GM21423 (cell line): ENCODE data around the gene GTF2H3.
A peak's percentile ranks its signal among the peaks of the same experiment; 100 is the strongest.
"Not testable (repeated sequence)": the region's sequence is repeated elsewhere in the genome, so short reads cannot be mapped to it uniquely, and the experiment has no call there.

Source experiments
- ATAC-seq: cut with Tn5 transposase; IDR thresholded peaks from one replicate; pipeline ENCODE4 v1.9.1; 2021; ENCODE audit warnings: mild to moderate bottlenecking, moderate library complexity; ENCODE audit not compliant: unreplicated experiment

GTF2H3 gene

GRCh38 chr12:123633379-123634141 lies at the start of gene GTF2H3, which contains the start of gene EIF2B1:
GTF2H3 (plus strand) TSS chr12:123633829; CDS start chr12:123633860, 31 bp downstream.
EIF2B1 (minus strand) TSS chr12:123633686; CDS start chr12:123633557, 129 bp downstream.
- peak; percentile 96 for ATAC-seq

DNA sequence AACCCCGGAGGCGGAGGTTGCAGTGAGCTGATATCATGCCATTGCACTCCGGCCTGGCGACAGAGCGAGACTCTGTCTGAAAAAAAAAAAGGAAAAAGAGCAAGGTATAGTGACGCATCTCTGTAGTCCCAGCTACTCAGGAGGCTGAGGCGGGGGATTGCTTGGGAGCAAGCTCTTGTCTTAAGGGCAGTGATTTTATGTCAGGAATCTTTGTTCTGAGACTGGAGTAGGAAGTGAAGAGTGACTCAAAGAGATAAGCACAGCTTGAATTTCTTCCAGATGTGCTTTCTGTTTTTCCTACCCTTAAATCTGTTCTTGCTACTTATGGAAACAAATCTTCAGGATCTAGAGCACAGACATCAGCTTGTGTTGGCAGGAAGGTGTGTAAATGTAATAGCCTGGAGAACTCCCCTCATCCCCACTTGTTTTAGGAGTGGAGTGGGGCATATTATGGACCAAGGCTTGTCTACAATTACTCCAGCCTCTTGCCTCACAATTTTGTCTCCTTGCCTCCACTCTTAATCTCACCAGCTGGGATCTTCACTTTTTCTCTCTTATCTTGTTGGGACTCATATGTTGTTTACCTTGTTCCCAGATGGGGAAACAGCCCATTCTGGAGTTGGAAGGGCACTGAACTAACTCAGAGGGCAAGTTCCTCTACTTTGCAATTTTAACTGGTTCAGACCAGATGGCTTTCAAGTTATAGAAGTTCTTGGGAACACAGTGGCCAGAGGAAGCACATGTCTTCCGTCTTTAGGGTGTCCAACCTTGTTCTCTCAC lies 41.7 kb upstream of the GTF2H3 start:
- ATAC-seq, result no peak

- no peak for ATAC-seq
These were observed 37.9 kb upstream of the GTF2H3 start for GRCh38 chr12:123595729-123596128.

- ATAC-seq, result no peak
These were observed 36.5 kb upstream of the GTF2H3 start for GRCh38 chr12:123597100-123597499.

DNA sequence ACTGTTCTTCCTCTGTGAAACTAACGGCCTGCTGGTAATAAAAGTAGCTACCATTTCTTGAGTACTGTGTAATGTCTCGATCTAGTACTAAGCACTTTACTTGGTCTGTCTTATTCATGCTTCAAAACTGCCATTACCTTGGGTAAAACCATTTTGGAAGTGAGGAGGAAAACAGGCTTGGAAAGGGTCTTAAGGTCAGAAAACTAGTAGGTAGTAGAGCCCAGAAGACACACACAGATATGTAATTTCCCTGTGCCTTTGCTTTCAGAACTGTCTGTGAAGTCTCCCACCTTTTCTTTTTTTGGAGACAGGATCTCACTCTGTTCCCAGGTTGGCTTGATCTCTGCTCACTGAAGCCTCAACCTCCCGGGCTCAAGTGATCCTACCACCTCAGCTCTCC lies 35.1 kb upstream of the GTF2H3 start:
- no peak for ATAC-seq

GRCh38 chr12:123599310-123599709 lies 34.3 kb upstream of the GTF2H3 start:
- no peak for ATAC-seq

- no peak for ATAC-seq
These were observed 33.9 kb upstream of the GTF2H3 start for GRCh38 chr12:123599721-123600120.

GRCh38 chr12:123601602-123602489 lies 31.8 kb upstream of the GTF2H3 start, which contains the start of gene DDX55:
DDX55 (plus strand) TSS chr12:123602099; CDS start chr12:123602149, 50 bp downstream.
- ATAC-seq, result peak; percentile 93

DNA sequence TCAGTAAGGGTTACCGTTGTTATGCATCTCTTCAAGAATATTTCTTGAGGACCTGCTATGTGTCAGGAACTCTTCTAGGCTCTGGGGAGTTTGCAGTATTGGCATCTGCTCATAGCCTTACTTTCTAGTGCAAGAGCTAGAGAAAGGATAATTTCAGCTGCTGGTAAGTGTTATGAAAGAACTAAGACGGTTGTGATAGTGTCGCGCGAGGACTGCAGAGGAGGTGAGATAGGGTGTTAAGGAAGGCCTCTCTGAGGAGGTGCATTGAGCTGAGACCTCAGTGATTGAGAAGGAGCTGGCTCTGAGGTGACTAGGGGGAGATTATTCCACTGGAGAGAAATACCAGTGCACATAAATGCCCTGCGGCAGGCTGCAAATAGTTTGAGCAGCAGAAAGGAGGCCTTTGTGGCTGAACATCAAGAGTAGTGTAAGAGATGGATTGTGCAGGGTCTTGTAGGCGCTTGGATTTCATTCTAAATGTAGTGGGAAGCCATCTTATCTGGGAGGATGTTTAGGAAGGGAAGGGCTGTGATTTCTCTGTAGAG lies 30.9 kb upstream of the GTF2H3 start:
- no peak for ATAC-seq

- ATAC-seq, result not testable (repeated sequence)
These were observed 30.1 kb upstream of the GTF2H3 start for GRCh38 chr12:123603495-123603894.

DNA sequence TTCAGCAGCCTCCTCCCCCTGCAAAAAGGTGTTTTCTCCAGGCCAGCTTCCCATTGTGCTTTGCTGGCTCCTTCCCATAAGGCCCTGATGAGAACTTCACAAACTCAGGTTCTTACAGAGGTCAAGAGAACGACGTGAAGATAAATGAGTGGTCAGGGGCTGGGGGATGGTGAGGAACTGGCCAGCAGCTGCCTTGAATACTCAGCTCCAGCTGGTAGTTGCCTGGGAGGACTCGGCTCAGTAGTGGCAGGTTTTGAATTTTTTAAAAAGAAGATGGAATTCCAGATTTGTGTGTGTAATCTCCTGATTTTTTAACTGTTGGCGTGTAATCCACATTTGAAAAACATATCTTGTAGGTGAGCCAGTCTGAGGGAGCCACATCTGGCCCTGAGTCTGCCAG lies 25.9 kb upstream of the GTF2H3 start:
- no peak for ATAC-seq

GRCh38 chr12:123608182-123608581 lies 25.4 kb upstream of the GTF2H3 start:
- no peak for ATAC-seq

DNA sequence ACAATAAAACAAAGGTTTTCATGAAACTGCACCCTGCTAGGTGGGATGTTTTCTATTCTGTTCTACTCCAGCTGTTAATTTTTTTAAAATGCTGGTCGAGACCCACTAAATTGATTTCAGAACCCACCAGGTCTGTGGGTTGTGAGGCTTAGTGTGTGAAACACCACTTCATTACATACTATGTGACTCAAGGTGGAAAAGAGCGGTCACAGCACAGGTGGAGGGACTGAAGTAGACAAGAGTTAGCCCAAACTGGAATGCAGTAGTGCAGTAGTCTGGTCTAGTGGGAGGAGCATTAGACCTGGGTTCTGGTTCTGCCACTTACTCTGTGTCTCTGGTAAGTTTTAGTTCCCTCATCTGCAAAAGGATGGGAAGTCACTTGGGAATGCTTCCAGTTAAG lies 19.5 kb upstream of the GTF2H3 start:
- no peak for ATAC-seq

- no peak for ATAC-seq
These were observed 19.1 kb upstream of the GTF2H3 start for GRCh38 chr12:123614531-123614930.

- no peak for ATAC-seq
These were observed 16.5 kb upstream of the GTF2H3 start for GRCh38 chr12:123617144-123617543.

- no peak for ATAC-seq
These were observed 16.0 kb upstream of the GTF2H3 start for GRCh38 chr12:123617580-123617979.

DNA sequence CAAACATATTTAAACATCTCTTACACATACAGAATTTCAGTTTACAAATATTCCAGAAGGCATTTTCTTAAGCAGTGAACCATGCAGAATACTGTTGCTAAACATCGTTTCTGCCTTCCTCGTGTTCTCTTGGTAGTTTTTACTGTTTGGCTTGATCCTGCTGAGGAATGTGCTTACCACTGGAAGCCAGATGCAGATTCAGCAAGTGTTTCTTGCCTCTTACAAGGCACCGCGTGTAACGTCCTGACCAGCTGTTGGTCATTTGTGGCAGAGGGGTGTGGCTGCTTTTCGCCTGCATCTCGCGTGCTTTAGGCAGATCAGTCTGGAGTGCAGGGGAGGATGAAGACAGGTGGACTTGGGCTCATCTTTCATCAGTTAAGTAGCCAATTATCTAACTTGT lies 12.5 kb upstream of the GTF2H3 start:
- no peak for ATAC-seq

- ATAC-seq, result no peak
These were observed 11.8 kb upstream of the GTF2H3 start for GRCh38 chr12:123621619-123622530.

DNA sequence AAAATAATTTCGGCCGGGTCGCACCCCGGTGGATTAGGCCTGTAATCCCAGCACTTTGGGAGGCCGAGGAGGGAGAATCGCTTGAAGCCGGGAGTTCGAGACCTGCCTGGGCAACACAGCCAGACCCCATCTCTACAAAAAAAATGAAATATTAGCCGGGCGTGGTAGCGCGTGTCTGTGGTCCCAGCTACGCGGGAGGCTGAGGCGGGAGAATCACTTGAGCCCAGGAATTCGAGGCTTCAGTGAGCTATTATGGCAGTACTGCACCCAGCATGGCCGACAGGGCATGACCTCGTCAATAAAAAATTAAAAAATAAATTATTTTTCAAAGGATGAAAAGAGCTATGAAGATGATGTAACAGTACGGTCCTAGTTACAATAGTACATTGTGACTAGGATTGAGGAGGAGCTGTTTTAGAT lies 523 bp downstream of the GTF2H3 start:
- ATAC-seq, result no peak

GRCh38 chr12:123643911-123644310 lies 10.3 kb downstream of the GTF2H3 start:
- ATAC-seq, result no peak
